HEK293T (cell line): ENCODE measurements around the gene THEM4.

Experiments used
- CTCF ChIA-PET: fragments of 350-600 bp; formaldehyde crosslinking; extraction: SDS; loops from one replicate; lab custom pipeline; 2021; ENCODE audit warnings: antibody characterized with exemption, inconsistent platforms; lab: Yijun Ruan, JAX
- POLR2A ChIA-PET: fragments of 350-600 bp; formaldehyde crosslinking; extraction: SDS; loops from one replicate; lab custom pipeline; 2020; ENCODE audit warnings: antibody characterized with exemption, inconsistent platforms; lab: Yijun Ruan, JAX
- DNase-seq: peaks from one replicate; pipeline ENCODE4 v3.0.0; 2012; ENCODE audit warnings: mixed read lengths; ENCODE audit errors: extremely low spot score
- ARNT ChIP-seq: fragments of 450-650 bp; IDR thresholded peaks from 2 replicates; pipeline ENCODE4 v1.6.1; 2017; ENCODE audit warnings: mild to moderate bottlenecking
- BHLHE40 ChIP-seq: fragments of 450-650 bp; IDR thresholded peaks from 2 replicates; pipeline ENCODE4 v1.6.1; 2016; ENCODE audit warnings: mild to moderate bottlenecking, moderate library complexity, borderline replicate concordance
- CTBP1 ChIP-seq: fragments of 450-650 bp; IDR thresholded peaks from 2 replicates; pipeline ENCODE4 v1.6.1; 2016; ENCODE audit warnings: borderline replicate concordance
- ELF4 ChIP-seq: fragments of 450-650 bp; IDR thresholded peaks from 2 replicates; pipeline ENCODE4 v1.6.1; 2017; ENCODE audit warnings: antibody characterized with exemption
- FOXA1 ChIP-seq: fragments of 450-650 bp; IDR thresholded peaks from 2 replicates; pipeline ENCODE4 v1.6.1; 2016; ENCODE audit warnings: mild to moderate bottlenecking
- FOXK2 ChIP-seq: fragments of 450-650 bp; IDR thresholded peaks from 2 replicates; pipeline ENCODE4 v1.6.1; 2016; ENCODE audit warnings: mild to moderate bottlenecking
- FOXM1 ChIP-seq: fragments of 450-650 bp; IDR thresholded peaks from 2 replicates; pipeline ENCODE4 v1.6.1; 2017; ENCODE audit warnings: mild to moderate bottlenecking, borderline replicate concordance
- HDGF ChIP-seq: fragments of 450-650 bp; IDR thresholded peaks from 2 replicates; pipeline ENCODE4 v1.6.1; 2017; ENCODE audit warnings: antibody characterized with exemption, borderline replicate concordance
- L3MBTL2 ChIP-seq: fragments of 450-650 bp; conservative IDR thresholded peaks from 2 replicates; pipeline ENCODE4 v1.6.1; 2016; ENCODE audit warnings: mild to moderate bottlenecking
- LEF1 ChIP-seq: fragments of 450-650 bp; IDR thresholded peaks from 2 replicates; pipeline ENCODE4 v1.6.1; 2017; ENCODE audit warnings: mild to moderate bottlenecking, borderline replicate concordance
- NFRKB ChIP-seq: fragments of 450-650 bp; IDR thresholded peaks from 2 replicates; pipeline ENCODE4 v1.6.1; 2016; ENCODE audit warnings: mild to moderate bottlenecking, moderate library complexity
- SP1 ChIP-seq: fragments of 450-650 bp; IDR thresholded peaks from 2 replicates; pipeline ENCODE4 v1.6.1; 2017
- SUZ12 ChIP-seq: fragments of 450-650 bp; IDR thresholded peaks from 2 replicates; pipeline ENCODE4 v1.6.1; 2016; ENCODE audit warnings: mild to moderate bottlenecking
- TARDBP ChIP-seq: fragments of 450-650 bp; IDR thresholded peaks from 2 replicates; pipeline ENCODE4 v1.6.1; 2016
- ZNF384 ChIP-seq: fragments of 450-650 bp; IDR thresholded peaks from 2 replicates; pipeline ENCODE4 v1.6.1; 2016
- TF ChIP-seq, protein P1 (sequence below): fragments of 450-650 bp; IDR thresholded peaks from 2 replicates; pipeline ENCODE4 v1.6.1; 2016

Gene THEM4

DNA sequence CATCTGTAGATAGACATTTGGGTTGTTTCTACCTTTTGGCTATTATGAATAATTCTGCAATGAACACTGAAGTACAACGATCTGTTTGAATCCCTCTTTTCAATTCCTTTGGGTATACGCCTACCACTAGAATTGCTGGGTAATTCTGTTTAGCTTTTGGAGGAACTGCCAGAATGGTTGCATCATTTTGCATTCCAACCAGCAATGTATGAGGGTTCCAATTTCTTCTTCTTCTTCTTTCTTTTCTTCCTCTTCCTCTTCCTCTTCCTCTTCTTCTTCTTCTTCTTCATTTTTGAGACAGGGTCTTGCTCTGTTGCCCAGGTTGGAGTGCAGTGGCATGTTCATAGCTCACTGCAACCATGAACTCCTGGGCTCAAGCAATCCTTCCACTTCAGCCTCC is 42.0 kb downstream of the THEM4 start:
- ChIA-PET POLR2A (no interaction called here), CTCF (no interaction called here)
- TF ChIP-seq, protein P1, sequence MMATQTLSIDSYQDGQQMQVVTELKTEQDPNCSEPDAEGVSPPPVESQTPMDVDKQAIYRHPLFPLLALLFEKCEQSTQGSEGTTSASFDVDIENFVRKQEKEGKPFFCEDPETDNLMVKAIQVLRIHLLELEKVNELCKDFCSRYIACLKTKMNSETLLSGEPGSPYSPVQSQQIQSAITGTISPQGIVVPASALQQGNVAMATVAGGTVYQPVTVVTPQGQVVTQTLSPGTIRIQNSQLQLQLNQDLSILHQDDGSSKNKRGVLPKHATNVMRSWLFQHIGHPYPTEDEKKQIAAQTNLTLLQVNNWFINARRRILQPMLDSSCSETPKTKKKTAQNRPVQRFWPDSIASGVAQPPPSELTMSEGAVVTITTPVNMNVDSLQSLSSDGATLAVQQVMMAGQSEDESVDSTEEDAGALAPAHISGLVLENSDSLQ: no peak
- TF ChIP-seq SUZ12: no peak
- no peak for TF ChIP-seq FOXK2
- no peak for TF ChIP-seq CTBP1
- no peak for TF ChIP-seq ZNF384
- TF ChIP-seq LEF1: no peak
- TF ChIP-seq BHLHE40: no peak
- no peak for DNase-seq

DNA sequence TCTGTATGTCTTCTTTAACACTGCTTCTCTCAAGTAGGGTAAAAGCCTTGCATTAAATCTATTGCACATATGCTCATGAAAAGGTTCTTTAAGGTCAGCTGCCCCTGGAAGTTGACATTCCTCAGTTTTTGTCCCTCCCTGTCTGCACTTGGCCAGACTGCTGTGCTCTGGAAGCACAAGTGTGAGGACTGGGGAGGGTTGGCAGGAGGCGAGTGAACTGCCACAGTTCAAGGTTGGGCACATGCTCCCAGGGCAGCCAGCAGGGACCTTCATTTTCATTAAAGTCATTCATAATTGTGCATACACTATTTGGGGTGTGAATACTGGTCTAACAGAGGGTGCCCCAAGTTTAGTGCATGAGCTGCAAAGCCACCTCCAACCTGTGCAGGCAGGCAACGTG is 44.9 kb downstream of the THEM4 start:
- DNase-seq: no peak
- POLR2A ChIA-PET: no interaction called here
- CTCF ChIA-PET: interaction anchor here (0.9 kb wide), 1 partner anchor 12 kb away, joined by 4 read pairs; no protein-coding TSS in a partner anchor

DNA sequence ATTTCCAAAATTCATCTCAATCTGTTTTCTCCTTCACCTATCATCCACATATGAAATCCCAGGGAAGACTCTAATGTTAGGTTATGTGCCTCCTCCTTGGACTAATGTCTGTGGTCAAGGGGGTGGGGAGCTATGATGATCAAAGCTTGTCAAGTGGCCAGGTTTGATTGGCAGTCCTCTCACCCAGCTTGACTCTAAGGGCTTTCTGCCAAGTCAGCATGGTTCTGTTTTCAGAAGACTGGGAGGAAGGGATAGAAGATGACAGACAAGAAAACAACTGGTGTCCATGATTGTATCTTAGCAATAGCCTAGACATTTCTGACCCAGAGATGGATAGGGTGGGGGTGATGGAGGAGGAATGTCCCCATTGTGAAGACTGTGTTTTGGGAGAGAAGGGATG is 46.7 kb downstream of the THEM4 start:
- CTCF ChIA-PET: interaction anchor here (1.4 kb wide), 1 partner anchor 9 kb away, joined by 3 read pairs; no protein-coding TSS in a partner anchor
- POLR2A ChIA-PET: no interaction called here
- TF ChIP-seq FOXA1 (no peak), CTBP1 (no peak), HDGF (no peak), L3MBTL2 (no peak), TARDBP (no peak), ZNF384 (no peak), NFRKB (no peak), SUZ12 (no peak), ELF4 (no peak), ARNT (no peak), FOXK2 (no peak), SP1 (no peak), BHLHE40 (no peak), FOXM1 (no peak), LEF1 (no peak)
- TF ChIP-seq, protein P1: no peak; the same call in 1 of the 2 replicates
- DNase-seq: no peak

More for the DNA sequence above, 44.9 kb downstream of the THEM4 start:
- TF ChIP-seq SUZ12: no peak

DNA sequence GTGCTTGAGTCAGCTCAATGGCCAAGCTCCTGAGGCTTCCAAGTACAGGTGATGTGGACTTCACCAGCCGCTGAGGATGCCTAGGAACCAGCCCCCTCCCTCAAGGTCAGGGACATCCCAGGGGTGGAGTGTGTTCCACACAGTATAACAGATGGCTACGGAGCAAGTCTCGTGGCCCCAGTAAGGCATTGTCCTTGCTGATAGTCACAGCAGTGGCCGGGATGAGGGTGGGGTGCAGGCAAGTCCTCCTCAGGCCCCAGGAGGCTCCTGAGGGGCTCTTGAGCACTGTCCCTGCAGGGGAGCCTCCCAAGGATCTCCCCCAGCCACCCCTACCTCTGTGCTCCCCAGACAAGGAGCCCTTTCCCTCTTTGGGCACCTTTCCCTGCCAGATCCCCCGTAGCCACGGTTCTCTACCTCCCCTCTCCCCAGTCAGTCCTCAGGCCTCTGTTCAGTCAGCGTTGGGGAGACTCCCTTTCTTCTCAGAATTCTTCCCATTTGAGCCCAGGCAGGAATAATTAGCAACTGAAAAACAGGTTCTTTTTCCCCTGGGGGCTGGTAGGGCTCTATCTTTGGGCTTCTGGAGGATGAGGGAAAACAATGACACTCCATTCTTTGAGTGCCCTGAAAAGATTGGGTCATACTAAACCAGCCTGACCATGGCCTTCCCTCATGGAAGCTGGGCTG is 48.7 kb downstream of the THEM4 start:
- no peak for TF ChIP-seq FOXA1
- TF ChIP-seq FOXK2: no peak
- TF ChIP-seq FOXM1: no peak
- no peak for TF ChIP-seq ZNF384
- no peak for TF ChIP-seq CTBP1
- no peak for DNase-seq
- CTCF ChIA-PET: no interaction called here
- POLR2A ChIA-PET: no interaction called here

DNA sequence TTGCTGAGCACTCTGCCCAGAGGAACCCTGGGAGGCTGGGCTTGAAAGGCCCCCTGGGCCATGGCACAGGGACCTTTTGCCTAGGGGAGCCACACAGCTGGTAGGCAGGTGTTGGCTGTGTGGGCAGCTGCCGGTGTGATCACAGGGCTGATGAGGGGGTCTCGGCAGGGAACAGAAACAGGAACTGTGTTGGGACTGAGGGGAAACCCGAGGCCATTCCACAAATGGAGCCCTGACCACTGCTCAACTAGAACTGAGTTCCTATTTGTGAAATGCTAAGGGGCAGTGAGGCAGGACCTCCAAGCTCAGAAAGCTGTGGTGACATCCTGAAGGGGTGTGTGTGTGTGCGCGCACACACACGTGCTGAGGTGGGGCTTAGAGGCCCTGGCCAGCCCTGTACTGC is 49.4 kb downstream of the THEM4 start:
- TF ChIP-seq SUZ12 (no peak), ARNT (no peak), BHLHE40 (no peak), NFRKB (no peak)
- ChIA-PET CTCF (interaction anchor here (0.6 kb wide), 1 partner anchor 1635 kb away, joined by 3 read pairs; no protein-coding TSS in a partner anchor), POLR2A (interaction anchor here (1.3 kb wide), 1 partner anchor 14 kb away, joined by 5 read pairs; no protein-coding TSS in a partner anchor)
- no peak for DNase-seq

DNA sequence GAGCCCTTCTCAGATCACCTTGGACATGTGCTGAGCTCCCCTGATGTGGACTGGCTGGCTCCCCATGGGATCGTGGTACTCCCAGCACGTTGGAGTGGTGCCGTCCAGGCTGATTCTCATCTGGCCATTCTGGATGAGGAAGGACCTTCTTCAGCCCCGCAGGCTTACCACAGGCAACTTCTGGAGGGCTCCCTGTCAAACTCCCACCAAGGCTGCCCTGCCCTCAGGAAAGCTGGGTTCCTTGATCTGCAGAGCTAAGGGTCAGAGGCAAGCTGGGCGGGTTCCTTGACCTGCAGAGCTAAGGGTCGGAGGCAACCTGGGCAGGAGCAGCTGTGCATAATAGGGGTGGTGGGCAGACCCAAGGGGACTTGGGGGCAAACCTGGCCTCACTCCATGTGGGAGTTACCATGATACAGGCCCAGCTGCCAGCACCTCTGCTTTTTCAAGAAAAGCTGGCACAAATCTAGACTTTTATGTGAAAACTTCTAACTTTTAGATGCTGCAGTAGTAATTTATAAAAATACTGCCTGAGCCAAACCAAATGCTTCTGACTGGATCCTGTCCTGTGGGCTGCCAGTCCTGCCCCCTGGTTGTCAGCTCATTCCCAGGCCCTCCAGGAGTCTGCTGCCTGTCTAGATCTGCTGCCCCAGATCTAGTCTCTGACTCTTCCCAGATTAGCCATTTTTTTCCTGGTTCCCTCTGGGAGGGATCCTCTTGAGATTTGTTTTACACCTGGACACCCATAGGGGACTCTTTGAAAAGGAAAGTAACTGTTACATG is 50.2 kb downstream of the THEM4 start:
- ChIA-PET POLR2A (interaction anchor here (1.3 kb wide), 1 partner anchor 13 kb away, joined by 5 read pairs; no protein-coding TSS in a partner anchor), CTCF (interaction anchor here (0.6 kb wide), 1 partner anchor 1635 kb away, joined by 3 read pairs; no protein-coding TSS in a partner anchor)
- DNase-seq: peak; percentile 5
- TF ChIP-seq BHLHE40 (no peak), SP1 (no peak), FOXM1 (no peak), HDGF (no peak), L3MBTL2 (no peak)

DNA sequence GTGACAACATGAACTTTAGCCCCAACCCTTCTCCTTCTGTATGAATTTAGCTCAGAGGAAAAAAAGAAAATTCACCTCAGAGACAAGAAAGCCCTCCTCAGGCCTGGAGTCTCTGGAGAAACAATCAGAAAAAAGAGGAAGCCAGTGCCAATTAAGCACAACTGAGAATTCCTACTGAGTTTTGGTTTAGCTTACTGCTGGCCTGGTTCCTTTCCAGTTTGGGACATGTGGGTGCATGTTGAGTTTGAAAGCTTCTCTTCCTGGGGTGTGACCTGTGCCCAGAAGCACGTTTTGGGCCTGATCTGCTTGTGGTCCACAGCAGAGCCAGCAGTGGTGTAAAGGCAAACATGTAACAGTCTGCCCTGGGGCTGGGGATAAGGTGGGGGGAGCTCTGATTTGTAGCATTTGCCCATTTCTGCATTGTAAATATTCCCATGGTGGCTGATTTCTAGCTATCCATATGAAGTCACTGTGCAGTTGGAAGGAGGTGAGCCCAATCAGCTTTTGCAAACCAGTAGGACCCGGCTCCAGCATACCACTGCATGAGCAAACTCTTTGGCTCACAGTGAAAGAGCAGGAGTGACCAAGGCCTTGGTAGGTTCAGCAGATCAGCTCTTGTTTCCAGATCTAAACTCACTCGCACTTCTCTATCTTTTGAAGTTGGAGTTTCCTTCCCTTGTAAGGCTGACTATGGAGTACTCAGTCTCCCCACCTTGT is 51.1 kb downstream of the THEM4 start:
- ChIA-PET CTCF (no interaction called here), POLR2A (interaction anchor here (0.9 kb wide), 2 partner anchors 9 to 16 kb away, joined by 3 read pairs; no protein-coding TSS in a partner anchor)
- no peak for DNase-seq
- TF ChIP-seq HDGF (no peak), BHLHE40 (no peak), LEF1 (no peak), ELF4 (no peak), TARDBP (no peak), SP1 (no peak), FOXM1 (no peak)
